CD14-positive monocyte (primary cell): ENCODE data around the gene RASA4B. TPM values are rescaled to one million over a fixed set of nuclear protein-coding genes. Genes with fewer than 3 reads are reported as not detected.

ENCODE experiments used
- DNase-seq, 3 donors: peaks; one replicate each; pipeline ENCODE4 v3.0.0-alpha.2; 2011 to 2022
- H2AFZ ChIP-seq: 2 replicates; pipeline ENCODE4 v1.6.0; 2012; ENCODE audit warnings: mild to moderate bottlenecking, low read depth, low read length, inconsistent platforms; ENCODE audit not compliant: insufficient read depth, poor library complexity, severe bottlenecking
- H3K27ac ChIP-seq, 2 donors: 1 replicate in 1 of 2; 2 replicates in 1 of 2; pipeline ENCODE4 v1.5.1; 2012 to 2013; ENCODE audit warnings: low read length in 2 of 2, control low read depth in 1 of 2, inconsistent platforms in 1 of 2, low read depth in 1 of 2, mild to moderate bottlenecking in 1 of 2
- H3K27me3 ChIP-seq, 2 donors: one replicate each; pipeline versions ENCODE4 v1.6.0 to v1.6.1; 2011 to 2013; ENCODE audit warnings: low read length in 2 of 2; ENCODE audit not compliant: control insufficient read depth in 2 of 2, insufficient read depth in 2 of 2
- H3K36me3 ChIP-seq, 2 donors: replicated peaks in 1 of 2; 1 replicate in 1 of 2; 2 replicates in 1 of 2; pipeline versions ENCODE4 v1.5.1 to v1.6.1; 2012 to 2013; ENCODE audit warnings: low read length in 2 of 2, control low read depth in 1 of 2, inconsistent platforms in 1 of 2, mild to moderate bottlenecking in 1 of 2; ENCODE audit not compliant: insufficient read depth in 2 of 2, control insufficient read depth in 1 of 2
- H3K4me1 ChIP-seq, 2 donors: 1 replicate in 1 of 2; 2 replicates in 1 of 2; pipeline versions ENCODE4 v1.5.1 to v1.6.1; 2012 to 2013; ENCODE audit warnings: low read length in 2 of 2, control low read depth in 1 of 2, inconsistent platforms in 1 of 2, mild to moderate bottlenecking in 1 of 2, moderate library complexity in 1 of 2; ENCODE audit not compliant: insufficient read depth in 2 of 2, control insufficient read depth in 1 of 2
- H3K4me2 ChIP-seq: replicated peaks from 2 replicates; pipeline ENCODE3; 2012; ENCODE audit warnings: low read length, moderate library complexity, mild to moderate bottlenecking; ENCODE audit not compliant: poor library complexity, severe bottlenecking; ENCODE audit errors: extremely low read depth
- H3K4me3 ChIP-seq, 3 experiments: fragments of 200-600 bp in 1 of 3; sonication (generic) in 1 of 3; replicated peaks in 1 of 3; 1 replicate in 2 of 3; 2 replicates in 1 of 3; pipeline ENCODE4 v1.5.1; 2011 to 2013; ENCODE audit warnings: low read length in 3 of 3, mild to moderate bottlenecking in 3 of 3, control low read depth in 2 of 3, low read depth in 2 of 3, inconsistent platforms in 1 of 3, moderate library complexity in 1 of 3
- H3K79me2 ChIP-seq: 2 replicates; pipeline ENCODE4 v1.6.0; 2012; ENCODE audit warnings: mild to moderate bottlenecking, control low read depth, inconsistent platforms, low read length, moderate library complexity; ENCODE audit not compliant: insufficient read depth
- H3K9ac ChIP-seq: 2 replicates; pipeline ENCODE4 v1.6.0; 2017; ENCODE audit warnings: low read length, mild to moderate bottlenecking; ENCODE audit not compliant: insufficient read depth, poor library complexity, severe bottlenecking
- H3K9me3 ChIP-seq, 2 donors: replicated peaks in 1 of 2; 1 replicate in 1 of 2; 2 replicates in 1 of 2; pipeline versions ENCODE4 v1.5.1 to v1.6.1; 2012 to 2013; ENCODE audit warnings: low read length in 2 of 2, control low read depth in 1 of 2; ENCODE audit not compliant: control insufficient read depth in 1 of 2, insufficient read depth in 1 of 2
- H4K20me1 ChIP-seq: 2 replicates; pipeline ENCODE4 v1.6.0; 2012; ENCODE audit warnings: mild to moderate bottlenecking, low read length, control low read depth, moderate library complexity; ENCODE audit not compliant: insufficient read depth
- H3K27ac Mint-ChIP-seq, 7 donors: one replicate each; pipeline ENCODE4 v1.8.0; 2020; ENCODE audit warnings: mild to moderate bottlenecking in 7 of 7, mixed read lengths in 7 of 7, moderate library complexity in 6 of 7, inconsistent platforms in 2 of 7
- H3K27me3 Mint-ChIP-seq, 3 donors: one replicate each; pipeline ENCODE4 v1.8.0; 2021 to 2022; ENCODE audit warnings: low read depth in 3 of 3, mild to moderate bottlenecking in 3 of 3, mixed read lengths in 3 of 3, moderate library complexity in 3 of 3, inconsistent platforms in 1 of 3
- H3K36me3 Mint-ChIP-seq, 2 donors: one replicate each; pipeline ENCODE4 v1.8.0; 2020; ENCODE audit warnings: mixed read lengths in 2 of 2, inconsistent platforms in 1 of 2, mild to moderate bottlenecking in 1 of 2
- H3K4me1 Mint-ChIP-seq: one replicate; pipeline ENCODE4 v1.8.0; 2020; ENCODE audit warnings: mild to moderate bottlenecking, mixed read lengths
- H3K4me3 Mint-ChIP-seq, 2 donors: one replicate each; pipeline ENCODE4 v1.8.0; 2020; ENCODE audit warnings: mild to moderate bottlenecking in 2 of 2, mixed read lengths in 2 of 2, moderate library complexity in 1 of 2
- H3K9me3 Mint-ChIP-seq, 7 donors: one replicate each; pipeline ENCODE4 v1.8.0; 2020 to 2022; ENCODE audit warnings: mixed read lengths in 7 of 7, mild to moderate bottlenecking in 6 of 7, moderate library complexity in 6 of 7, inconsistent platforms in 2 of 7
- WGBS: methylation state at CpG from one replicate; pipeline ENCODE4 v1.1.5; 2013; ENCODE audit warnings: missing lambda C conversion rate; ENCODE audit not compliant: insufficient coverage; 5-methylcytosine and 5-hydroxymethylcytosine counted together
- intact Hi-C, 2 donors: fragments of 100-400 bp; cut with micrococcal nuclease; formaldehyde crosslinking; loops; one replicate each; pipeline versions ENCODE4 v1.15.0 to v1.15.1; 2023
- polyA plus RNA-seq, 3 donors: library from polyadenylated mRNA; depleted of rRNA in 1 of 3; unstranded in 2 of 3; stranded (reverse) in 1 of 3; fragments of 300-500 nt in 2 of 3; fragments of >200 nt in 1 of 3; fragmentation: Illumina TruSeq in 2 of 3; gene quantifications; 1 replicate in 2 of 3; 2 replicates in 1 of 3; pipeline ENCODE4 v1.2.3, GENCODE V29; 2012 to 2021
- TF ChIP-seq, protein P1 (sequence below): fragments of 200-600 bp; IDR thresholded peaks from one replicate; pipeline ENCODE4 v1.8.0; 2022; ENCODE audit warnings: antibody characterized with exemption, mild to moderate bottlenecking

RASA4B gene
- polyA plus RNA-seq, 3 donors: 6.3 to 24.1 (median 20.1) TPM

DNA sequence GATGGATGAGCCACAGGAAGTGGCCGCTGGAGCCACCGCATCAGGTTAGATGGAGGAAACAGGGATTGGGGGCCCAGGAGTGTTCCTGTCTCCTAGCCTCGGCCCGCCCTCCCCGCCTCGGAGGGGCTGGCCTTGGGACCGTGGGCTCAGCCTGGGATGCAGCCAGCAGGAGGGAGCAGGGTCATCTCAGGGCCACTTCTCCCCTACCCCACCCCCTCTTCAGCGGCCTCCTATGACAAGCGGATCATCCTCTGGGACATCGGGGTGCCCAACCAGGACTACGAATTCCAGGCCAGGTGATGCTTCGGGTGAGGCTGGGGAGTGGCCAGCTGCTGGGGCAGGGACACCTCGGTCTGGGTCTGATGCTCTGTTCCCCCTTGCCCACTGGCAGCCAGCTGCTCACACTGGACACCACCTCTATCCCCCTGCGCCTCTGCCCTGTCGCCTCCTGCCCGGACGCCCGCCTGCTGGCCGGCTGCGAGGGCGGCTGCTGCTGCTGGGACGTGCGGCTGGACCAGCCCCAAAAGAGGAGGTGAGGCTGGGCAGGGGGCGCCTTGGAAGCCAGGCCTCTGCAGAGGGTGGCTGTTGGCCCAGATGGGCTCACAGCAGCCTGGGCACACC is 48.1 kb downstream of the RASA4B start:
- intact Hi-C loops: loop anchor here in 1 of 2 donors (10.0 kb wide), 1 partner anchor 185 kb away; the partner anchor contains the start of gene SH2B2
- H3K9me3 Mint-ChIP-seq: no peaks in the 10 kb centered on the region
- no peak overlapping the region for H3K9ac ChIP-seq
- peaks cover 14% of the 10 kb centered on the region for H3K4me1 Mint-ChIP-seq
- H3K4me3 Mint-ChIP-seq: no peak overlapping the region
- peaks cover 9 to 11% of the 10 kb centered on the region in 2 donors for H3K4me1 ChIP-seq
- 92% methylated on average over 20 of the region's 24 CpGs for WGBS
- H3K9me3 ChIP-seq: no peaks in the 10 kb centered on the region
- H2AFZ ChIP-seq: no peak overlapping the region
- no peak for DNase-seq
- peaks cover 0 to 2% (median 2%) of the 10 kb centered on the region in 3 donors for H3K27me3 Mint-ChIP-seq
- H3K27ac Mint-ChIP-seq: no peak overlapping the region
- H3K79me2 ChIP-seq: peaks cover 3% of the 10 kb centered on the region
- H3K36me3 ChIP-seq: peaks cover 15 to 19% of the 10 kb centered on the region in 2 donors
- peaks cover 9% of the 10 kb centered on the region for H4K20me1 ChIP-seq
- TF ChIP-seq, protein P1, sequence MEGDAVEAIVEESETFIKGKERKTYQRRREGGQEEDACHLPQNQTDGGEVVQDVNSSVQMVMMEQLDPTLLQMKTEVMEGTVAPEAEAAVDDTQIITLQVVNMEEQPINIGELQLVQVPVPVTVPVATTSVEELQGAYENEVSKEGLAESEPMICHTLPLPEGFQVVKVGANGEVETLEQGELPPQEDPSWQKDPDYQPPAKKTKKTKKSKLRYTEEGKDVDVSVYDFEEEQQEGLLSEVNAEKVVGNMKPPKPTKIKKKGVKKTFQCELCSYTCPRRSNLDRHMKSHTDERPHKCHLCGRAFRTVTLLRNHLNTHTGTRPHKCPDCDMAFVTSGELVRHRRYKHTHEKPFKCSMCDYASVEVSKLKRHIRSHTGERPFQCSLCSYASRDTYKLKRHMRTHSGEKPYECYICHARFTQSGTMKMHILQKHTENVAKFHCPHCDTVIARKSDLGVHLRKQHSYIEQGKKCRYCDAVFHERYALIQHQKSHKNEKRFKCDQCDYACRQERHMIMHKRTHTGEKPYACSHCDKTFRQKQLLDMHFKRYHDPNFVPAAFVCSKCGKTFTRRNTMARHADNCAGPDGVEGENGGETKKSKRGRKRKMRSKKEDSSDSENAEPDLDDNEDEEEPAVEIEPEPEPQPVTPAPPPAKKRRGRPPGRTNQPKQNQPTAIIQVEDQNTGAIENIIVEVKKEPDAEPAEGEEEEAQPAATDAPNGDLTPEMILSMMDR: no peak
- peaks cover 14 to 22% of the 10 kb centered on the region in 2 donors for H3K36me3 Mint-ChIP-seq
- no peak overlapping the region for H3K4me2 ChIP-seq
- no peak overlapping the region for H3K4me3 ChIP-seq
- H3K27me3 ChIP-seq: no peaks in the 10 kb centered on the region
- H3K27ac ChIP-seq: no peak overlapping the region

DNA sequence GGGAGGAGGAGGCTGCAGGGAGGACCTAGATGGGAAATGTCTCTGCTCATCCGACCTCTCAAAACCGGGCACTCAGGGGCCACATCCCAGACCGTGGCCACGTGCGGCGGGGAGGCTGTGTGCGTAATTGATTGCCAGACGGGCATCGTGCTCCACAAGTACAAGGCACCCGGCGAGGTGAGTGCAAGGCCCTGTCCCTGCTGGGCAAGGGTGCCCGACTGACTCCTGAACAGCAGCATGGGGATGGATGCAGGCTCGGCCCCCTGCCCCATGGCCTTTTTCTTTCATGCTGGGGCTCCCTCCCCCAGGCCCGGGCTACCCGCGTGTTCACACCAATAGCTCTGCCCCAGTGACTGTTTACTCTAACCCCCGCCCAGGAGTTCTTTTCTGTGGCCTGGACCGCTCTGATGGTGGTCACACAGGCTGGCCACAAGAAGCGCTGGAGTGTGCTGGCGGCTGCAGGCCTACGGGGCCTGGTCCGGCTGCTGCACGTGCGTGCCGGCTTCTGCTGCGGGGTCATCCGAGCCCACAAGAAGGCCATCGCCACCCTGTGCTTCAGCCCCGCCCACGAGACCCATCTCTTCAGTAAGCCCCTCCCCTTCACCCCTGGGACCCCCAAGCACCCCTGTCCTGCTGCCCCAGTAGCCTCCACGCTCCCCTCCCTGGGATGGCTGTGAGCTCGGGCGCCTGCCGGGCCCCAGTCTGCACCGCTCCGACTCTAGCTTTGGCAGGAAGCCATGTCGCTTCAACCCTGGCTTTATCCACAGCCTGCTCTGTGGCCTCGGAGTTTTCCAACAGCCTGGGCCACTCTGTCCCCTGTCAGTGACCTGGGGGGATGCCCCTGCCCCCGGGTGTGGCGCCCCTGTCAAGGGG is 48.9 kb downstream of the RASA4B start:
- peaks cover 16 to 18% of the 10 kb centered on the region in 2 donors for H3K4me1 ChIP-seq
- Mint-ChIP-seq H3K36me3 (peaks cover 13 to 17% of the 10 kb centered on the region in 2 donors), H3K27ac (peak overlapping the region in 1 of 7 donors; percentile 66), H3K27me3 (peaks cover 0 to 2% (median 2%) of the 10 kb centered on the region in 3 donors), H3K4me3 (no peak overlapping the region), H3K4me1 (peaks cover 20% of the 10 kb centered on the region), H3K9me3 (no peaks in the 10 kb centered on the region)
- peaks cover 10% of the 10 kb centered on the region for H3K79me2 ChIP-seq
- TF ChIP-seq, protein P1: no peak
- 93% methylated on average over 40 of the region's 40 CpGs for WGBS
- no peak overlapping the region for H3K27ac ChIP-seq
- no peak overlapping the region for H3K4me2 ChIP-seq
- no peak overlapping the region for H3K4me3 ChIP-seq
- H3K27me3 ChIP-seq: no peaks in the 10 kb centered on the region
- no peaks in the 10 kb centered on the region for H3K9me3 ChIP-seq
- no peak for DNase-seq
- H4K20me1 ChIP-seq: peaks cover 9% of the 10 kb centered on the region
- no peak overlapping the region for H3K9ac ChIP-seq
- no peak overlapping the region for H2AFZ ChIP-seq
- H3K36me3 ChIP-seq: peaks cover 13 to 17% of the 10 kb centered on the region in 2 donors
- intact Hi-C loops: loop anchor here in 1 of 2 donors (10.0 kb wide), 1 partner anchor 184 kb away; the partner anchor contains the start of gene SH2B2
